DOHH2 (cell line): ENCODE data around the gene RAD51AP1.

Experiments used
- EZH2phosphoT487 ChIP-seq: fragments of 200-600 bp; sonication (generic); IDR thresholded peaks from 2 replicates; pipeline ENCODE4 v1.6.1; 2017; ENCODE audit warnings: borderline replicate concordance, mild to moderate bottlenecking, antibody characterized with exemption, low read length, moderate library complexity, mixed read lengths
- TF ChIP-seq, protein P1 (sequence below): fragments of 200-600 bp; sonication (generic); IDR thresholded peaks from one replicate; pipeline ENCODE4 v1.5.1; 2014; ENCODE audit warnings: antibody characterized with exemption, mild to moderate bottlenecking, low read depth, low read length; ENCODE audit not compliant: poor library complexity, severe bottlenecking

DNA sequence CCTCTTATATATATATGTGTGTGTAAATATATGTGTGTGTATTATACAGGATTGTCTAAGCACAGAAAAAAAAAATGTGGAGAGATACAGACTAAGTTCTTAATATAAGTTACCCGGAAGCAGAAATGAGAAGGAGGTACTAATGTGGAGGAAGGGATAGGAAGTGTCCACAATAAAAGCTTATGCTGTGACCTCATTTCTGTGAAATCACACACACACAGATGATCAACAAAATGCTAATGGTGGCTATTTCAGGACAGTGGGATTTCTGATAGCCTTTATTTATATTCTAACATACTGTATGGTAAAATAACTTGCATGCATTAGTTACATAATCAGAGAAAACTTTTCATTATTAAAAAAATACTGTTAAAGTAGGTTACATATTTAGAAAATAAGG is 8.5 kb upstream of the RAD51AP1 start:
- TF ChIP-seq, protein P1, sequence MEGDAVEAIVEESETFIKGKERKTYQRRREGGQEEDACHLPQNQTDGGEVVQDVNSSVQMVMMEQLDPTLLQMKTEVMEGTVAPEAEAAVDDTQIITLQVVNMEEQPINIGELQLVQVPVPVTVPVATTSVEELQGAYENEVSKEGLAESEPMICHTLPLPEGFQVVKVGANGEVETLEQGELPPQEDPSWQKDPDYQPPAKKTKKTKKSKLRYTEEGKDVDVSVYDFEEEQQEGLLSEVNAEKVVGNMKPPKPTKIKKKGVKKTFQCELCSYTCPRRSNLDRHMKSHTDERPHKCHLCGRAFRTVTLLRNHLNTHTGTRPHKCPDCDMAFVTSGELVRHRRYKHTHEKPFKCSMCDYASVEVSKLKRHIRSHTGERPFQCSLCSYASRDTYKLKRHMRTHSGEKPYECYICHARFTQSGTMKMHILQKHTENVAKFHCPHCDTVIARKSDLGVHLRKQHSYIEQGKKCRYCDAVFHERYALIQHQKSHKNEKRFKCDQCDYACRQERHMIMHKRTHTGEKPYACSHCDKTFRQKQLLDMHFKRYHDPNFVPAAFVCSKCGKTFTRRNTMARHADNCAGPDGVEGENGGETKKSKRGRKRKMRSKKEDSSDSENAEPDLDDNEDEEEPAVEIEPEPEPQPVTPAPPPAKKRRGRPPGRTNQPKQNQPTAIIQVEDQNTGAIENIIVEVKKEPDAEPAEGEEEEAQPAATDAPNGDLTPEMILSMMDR: no peak
- TF ChIP-seq EZH2phosphoT487: no peak
